Calu3 (cell line): ENCODE measurements around the gene HOXB4. TPM values are rescaled to one million over a fixed set of nuclear protein-coding genes. Genes with fewer than 3 reads are reported as not detected.
A peak's percentile ranks its signal among the peaks of the same experiment; 100 is the strongest.

Experiments
- BruUV-seq: library from RNA; stranded (reverse); fragments of 400-500 nt; replicated peaks from 2 replicates; lab custom pipeline; 2021; lab: Mats Ljungman, UMichigan
- CTCF ChIA-PET: fragments of 300-600 bp; sonication (Branson Sonifier 250); formaldehyde crosslinking; loops from one replicate; lab custom pipeline; 2022; ENCODE audit warnings: antibody characterized with exemption; lab: Charles Lee
- DNase-seq: peaks from one replicate; pipeline ENCODE4 v3.0.0; 2022
- H3K27ac Mint-ChIP-seq: one replicate; pipeline ENCODE4 v1.8.0; 2022; ENCODE audit warnings: mixed read lengths; ENCODE audit not compliant: unreplicated experiment
- H3K27me3 Mint-ChIP-seq: one replicate; pipeline ENCODE4 v1.8.0; 2022; ENCODE audit warnings: mixed read lengths; ENCODE audit not compliant: unreplicated experiment
- H3K36me3 Mint-ChIP-seq: one replicate; pipeline ENCODE4 v1.8.0; 2022; ENCODE audit warnings: mild to moderate bottlenecking, moderate library complexity, mixed read lengths; ENCODE audit not compliant: insufficient read depth, unreplicated experiment
- H3K4me1 Mint-ChIP-seq: one replicate; pipeline ENCODE4 v1.8.0; 2022; ENCODE audit warnings: mild to moderate bottlenecking, low read depth, mixed read lengths; ENCODE audit not compliant: unreplicated experiment
- H3K4me3 Mint-ChIP-seq: one replicate; pipeline ENCODE4 v1.8.0; 2022; ENCODE audit warnings: mild to moderate bottlenecking, low read depth, moderate library complexity, mixed read lengths; ENCODE audit not compliant: unreplicated experiment
- H3K9me3 Mint-ChIP-seq: one replicate; pipeline ENCODE4 v1.8.0; 2022; ENCODE audit warnings: low read depth, mixed read lengths; ENCODE audit not compliant: unreplicated experiment
- CTCF ChIP-seq: fragments of 200-600 bp; IDR thresholded peaks from one replicate; pipeline ENCODE4 v1.8.0; 2022; ENCODE audit warnings: antibody characterized with exemption; ENCODE audit not compliant: unreplicated experiment
- intact Hi-C: fragments of 100-400 bp; cut with micrococcal nuclease; formaldehyde crosslinking; loops from one replicate; pipeline ENCODE4 v1.10.0; 2022; ENCODE audit not compliant: unreplicated experiment
- total RNA-seq: library from RNA; stranded (reverse); gene quantifications from 2 replicates; pipeline ENCODE4 v1.2.3, GENCODE V29; 2022

The HOXB4 gene
- total RNA-seq, 1 experiment from 2014 or later = 28.0 TPM

DNA sequence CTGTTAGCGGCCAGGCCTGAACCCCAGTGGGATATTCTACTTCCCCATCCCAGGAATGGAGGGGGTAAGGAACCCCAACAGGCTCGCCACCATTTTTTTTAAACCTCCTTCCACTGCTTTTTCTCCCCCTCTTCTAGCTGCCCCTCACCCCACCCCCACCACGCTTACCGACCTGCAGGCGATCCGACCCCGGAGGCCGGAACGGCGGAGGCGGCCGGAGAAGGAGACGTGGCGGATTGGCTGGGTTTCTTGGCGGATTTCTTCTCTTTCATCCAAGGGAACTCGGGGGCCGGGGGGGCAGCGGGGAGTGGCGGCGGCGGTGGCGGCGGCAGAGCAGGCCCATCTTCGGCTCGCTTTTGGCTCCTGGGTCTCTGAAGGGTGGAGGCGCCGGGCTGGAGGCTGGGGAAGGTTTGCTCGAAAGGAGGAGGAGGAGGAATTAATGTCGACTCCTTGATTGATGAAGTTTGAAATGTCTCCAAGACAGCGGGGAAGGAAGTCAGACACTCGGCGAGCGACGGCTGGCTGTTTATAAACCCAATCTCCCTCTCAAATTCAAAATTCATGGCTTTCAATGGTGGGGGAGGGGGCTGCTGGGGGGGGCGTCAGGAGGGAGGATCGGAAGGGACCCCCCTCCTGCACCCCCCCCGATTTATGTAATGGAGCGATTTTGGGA, 33.7 kb downstream of the HOXB4 start:
- TSS peak; percentile 28 for BruUV-seq
- CTCF ChIA-PET = interaction anchor here (0.6 to 1.2 kb wide), 4 partner anchors 72 to 715 kb away, joined by 3 to 6 read pairs (median 4); no protein-coding TSS in a partner anchor
- Mint-ChIP-seq H3K4me1 (peaks cover 31% of the 10 kb centered on the region), H3K36me3 (peaks cover 77% of the 10 kb centered on the region), H3K4me3 (peak overlapping the region; percentile 68), H3K27me3 (peaks cover 56% of the 10 kb centered on the region), H3K9me3 (no peaks in the 10 kb centered on the region), H3K27ac (peak overlapping the region; percentile 83)
- DNase-seq = peak; percentile 70
- no peak for TF ChIP-seq CTCF
- intact Hi-C loops = loop anchor here (5.0 kb wide), 3 partner anchors 33 to 52 kb away; partner anchors contain the start of gene HOXB4

DNA sequence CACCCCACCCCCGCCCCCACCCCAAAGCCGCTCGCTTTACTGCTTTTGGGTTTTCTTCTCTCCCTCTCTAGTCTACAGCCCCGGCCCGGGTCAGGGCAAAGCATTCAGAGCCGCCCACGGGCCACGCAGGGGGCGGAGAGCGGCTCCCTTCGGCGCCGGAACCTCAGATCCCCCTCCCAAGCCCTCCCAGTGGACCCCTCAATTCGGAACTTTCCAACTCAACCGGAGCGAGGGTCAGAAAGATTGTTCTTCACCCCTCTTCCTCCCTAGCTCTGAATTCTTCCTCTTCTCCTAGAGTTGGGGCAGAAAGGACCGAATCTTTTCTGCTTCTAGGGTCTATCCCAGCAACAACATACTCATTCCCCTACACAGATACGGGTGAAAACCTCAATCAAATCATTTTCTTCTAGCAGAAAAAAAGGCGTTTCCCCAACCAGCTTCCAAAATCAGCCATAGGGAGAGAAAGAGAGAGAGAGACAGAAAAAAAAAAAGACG, 34.2 kb downstream of the HOXB4 start:
- peak overlapping the region; percentile 83 for H3K27ac Mint-ChIP-seq
- BruUV-seq = no TSS peak
- DNase-seq = no peak
- H3K27me3 Mint-ChIP-seq = peaks cover 56% of the 10 kb centered on the region
- CTCF ChIA-PET = interaction anchor here (0.6 to 1.2 kb wide), 6 partner anchors 12 to 716 kb away, joined by 3 to 6 read pairs (median 4); no protein-coding TSS in a partner anchor
- peaks cover 31% of the 10 kb centered on the region for H3K4me1 Mint-ChIP-seq
- no peaks in the 10 kb centered on the region for H3K9me3 Mint-ChIP-seq
- peak overlapping the region; percentile 68 for H3K4me3 Mint-ChIP-seq
- intact Hi-C loops = loop anchor here (5.0 kb wide), 3 partner anchors 33 to 52 kb away; partner anchors contain the start of gene HOXB4
- no peak for TF ChIP-seq CTCF
- H3K36me3 Mint-ChIP-seq = peaks cover 72% of the 10 kb centered on the region

- no TSS peak for BruUV-seq
- peak overlapping the region; percentile 83 for H3K27ac Mint-ChIP-seq
- CTCF ChIA-PET = interaction anchor here (0.6 to 2.2 kb wide), 7 partner anchors 12 to 717 kb away, joined by 3 to 6 read pairs (median 5); no protein-coding TSS in a partner anchor
- peaks cover 66% of the 10 kb centered on the region for H3K36me3 Mint-ChIP-seq
- H3K4me3 Mint-ChIP-seq = peak overlapping the region; percentile 68
- H3K4me1 Mint-ChIP-seq = peaks cover 31% of the 10 kb centered on the region
- peak; percentile 74 for DNase-seq
- H3K9me3 Mint-ChIP-seq = no peaks in the 10 kb centered on the region
- peaks cover 56% of the 10 kb centered on the region for H3K27me3 Mint-ChIP-seq
- intact Hi-C loops = loop anchor here (5.0 kb wide), 3 partner anchors 34 to 51 kb away; partner anchors contain the start of gene HOXB4
- no peak for TF ChIP-seq CTCF
Measured at GRCh38 chr17:48543107-48543853, 34.9 kb downstream of the HOXB4 start.

- CTCF ChIA-PET = interaction anchor here (0.6 to 2.2 kb wide), 3 partner anchors 22 to 37 kb away, joined by 3 to 5 read pairs (median 4); no protein-coding TSS in a partner anchor
- intact Hi-C loops = loop anchor here (5.0 kb wide), 3 partner anchors 35 to 50 kb away; partner anchors contain the start of gene HOXB4
- TSS peak; percentile 76 for BruUV-seq
- H3K27me3 Mint-ChIP-seq = peaks cover 56% of the 10 kb centered on the region
- DNase-seq = no peak
- no peak for TF ChIP-seq CTCF
- no peaks in the 10 kb centered on the region for H3K9me3 Mint-ChIP-seq
- H3K36me3 Mint-ChIP-seq = peaks cover 60% of the 10 kb centered on the region
- H3K4me1 Mint-ChIP-seq = peaks cover 31% of the 10 kb centered on the region
- peak overlapping the region; percentile 68 for H3K4me3 Mint-ChIP-seq
- peak overlapping the region; percentile 77 for H3K27ac Mint-ChIP-seq
Measured at GRCh38 chr17:48542698-48543106, 35.4 kb downstream of the HOXB4 start.
